Ishikawa (cell line): ENCODE results near the gene GALNT14.

Experiments
- CEBPB ChIP-seq: IDR thresholded peaks from 2 replicates; pipeline ENCODE4 v1.6.1; 2012
- CREB1 ChIP-seq: IDR thresholded peaks from 2 replicates; pipeline ENCODE4 v1.6.1; 2012; ENCODE audit warnings: low read depth
- EGR1 ChIP-seq: IDR thresholded peaks from 2 replicates; pipeline ENCODE4 v1.6.1; 2012
- EP300 ChIP-seq: IDR thresholded peaks from 2 replicates; pipeline ENCODE4 v1.6.1; 2012; ENCODE audit warnings: borderline replicate concordance
- FOXM1 ChIP-seq: IDR thresholded peaks from 2 replicates; pipeline ENCODE4 v1.6.1; 2012; ENCODE audit warnings: low read depth, borderline replicate concordance
- MAX ChIP-seq: IDR thresholded peaks from 2 replicates; pipeline ENCODE4 v1.6.1; 2012
- NFIC ChIP-seq: IDR thresholded peaks from 2 replicates; pipeline ENCODE4 v1.6.1; 2012
- RAD21 ChIP-seq: IDR thresholded peaks from 2 replicates; pipeline ENCODE4 v1.6.1; 2012; ENCODE audit warnings: low read depth
- REST ChIP-seq: IDR thresholded peaks from 2 replicates; pipeline ENCODE4 v1.6.1; 2012; ENCODE audit warnings: low read depth, mild to moderate bottlenecking
- TAF1 ChIP-seq: IDR thresholded peaks from 2 replicates; pipeline ENCODE4 v1.6.1; 2012; ENCODE audit warnings: low read depth, mild to moderate bottlenecking
- TCF12 ChIP-seq: IDR thresholded peaks from 2 replicates; pipeline ENCODE4 v1.6.1; 2012; ENCODE audit warnings: low read depth
- TEAD4 ChIP-seq: IDR thresholded peaks from 2 replicates; pipeline ENCODE4 v1.6.1; 2012
- USF1 ChIP-seq: IDR thresholded peaks from 2 replicates; pipeline ENCODE4 v1.6.1; 2012
- YY1 ChIP-seq: IDR thresholded peaks from 2 replicates; pipeline ENCODE4 v1.6.1; 2012; ENCODE audit warnings: low read depth
- ZBTB7A ChIP-seq: IDR thresholded peaks from 2 replicates; pipeline ENCODE4 v1.6.1; 2012; ENCODE audit warnings: low read depth

GALNT14 gene

GRCh38 chr2:31139671-31140070, 1.4 kb upstream of the GALNT14 start:
- TF ChIP-seq MAX (no peak), ZBTB7A (no peak), TEAD4 (no peak), EGR1 (no peak), TCF12 (no peak), YY1 (no peak), CREB1 (no peak), FOXM1 (no peak), EP300 (no peak), REST (no peak), NFIC (no peak), TAF1 (no peak), CEBPB (no peak), USF1 (no peak), RAD21 (no peak)

- TF ChIP-seq MAX (no peak), RAD21 (no peak), EGR1 (no peak)
Observed at GRCh38 chr2:31137211-31138036, 816 bp downstream of the GALNT14 start.

GRCh38 chr2:31136732-31137131, 1.5 kb downstream of the GALNT14 start:
- TF ChIP-seq MAX, result no peak

- TF ChIP-seq MAX (no peak), ZBTB7A (no peak), NFIC (no peak), CREB1 (no peak), FOXM1 (no peak), EP300 (no peak), TCF12 (no peak), TEAD4 (no peak), USF1 (no peak), YY1 (no peak), CEBPB (no peak), TAF1 (no peak)
Observed at GRCh38 chr2:31136000-31136399, 2.2 kb downstream of the GALNT14 start.

GRCh38 chr2:31134480-31134879, 3.8 kb downstream of the GALNT14 start:
- TF ChIP-seq CEBPB (no peak), EGR1 (no peak), NFIC (no peak), TCF12 (no peak), USF1 (no peak), REST (no peak), MAX (no peak), EP300 (no peak), TEAD4 (no peak), FOXM1 (no peak), YY1 (no peak), ZBTB7A (no peak), TAF1 (no peak), RAD21 (no peak), CREB1 (no peak)
